ENCODE data around the gene TOM1L2.

DNA sequence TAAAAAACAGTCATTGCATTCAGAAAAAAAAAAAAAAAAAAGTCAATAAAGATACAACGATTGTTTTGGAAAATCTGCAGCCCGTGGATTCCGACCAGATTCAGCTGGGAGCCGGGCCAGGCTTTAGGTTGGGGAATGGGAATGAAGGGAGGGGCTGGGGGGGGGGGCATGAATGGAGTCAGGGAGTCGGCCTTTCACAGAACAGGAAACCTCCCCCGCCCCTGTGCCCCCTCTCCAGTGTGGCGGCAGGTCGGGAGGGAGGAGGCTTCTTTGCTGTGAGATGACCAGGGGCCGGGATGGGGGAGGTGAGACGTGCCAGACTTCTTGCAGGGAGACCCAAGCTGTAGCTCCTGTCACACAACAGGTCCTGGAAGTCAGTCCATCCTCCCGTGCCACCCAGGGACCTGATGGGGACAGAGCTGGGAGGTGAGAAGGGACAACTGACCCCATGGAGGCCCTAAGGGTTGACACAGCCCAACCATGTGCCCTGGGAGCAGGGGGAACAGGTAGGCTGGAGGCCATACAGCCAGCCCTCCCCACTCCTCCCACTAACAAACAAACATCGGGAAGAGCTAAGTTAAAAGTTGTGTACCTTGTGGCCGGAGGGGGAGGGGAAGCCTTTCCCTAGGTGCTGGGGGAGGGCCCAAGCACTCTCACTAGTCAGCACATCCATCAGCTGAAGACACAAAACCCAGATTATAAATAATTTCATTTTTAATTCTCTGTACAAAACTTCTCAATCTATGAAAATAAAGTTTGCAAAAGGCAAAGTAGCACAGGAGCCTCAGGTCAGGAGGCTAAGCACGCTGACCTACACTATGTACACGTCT, 160.6 kb downstream of the TOM1L2 start:
- TF ChIP-seq POLR2AphosphoS5 (IDR thresholded peaks at IDR 0.05; ENCODE audit: low read depth, low read length): no peak
- TF ChIP-seq, protein P1, sequence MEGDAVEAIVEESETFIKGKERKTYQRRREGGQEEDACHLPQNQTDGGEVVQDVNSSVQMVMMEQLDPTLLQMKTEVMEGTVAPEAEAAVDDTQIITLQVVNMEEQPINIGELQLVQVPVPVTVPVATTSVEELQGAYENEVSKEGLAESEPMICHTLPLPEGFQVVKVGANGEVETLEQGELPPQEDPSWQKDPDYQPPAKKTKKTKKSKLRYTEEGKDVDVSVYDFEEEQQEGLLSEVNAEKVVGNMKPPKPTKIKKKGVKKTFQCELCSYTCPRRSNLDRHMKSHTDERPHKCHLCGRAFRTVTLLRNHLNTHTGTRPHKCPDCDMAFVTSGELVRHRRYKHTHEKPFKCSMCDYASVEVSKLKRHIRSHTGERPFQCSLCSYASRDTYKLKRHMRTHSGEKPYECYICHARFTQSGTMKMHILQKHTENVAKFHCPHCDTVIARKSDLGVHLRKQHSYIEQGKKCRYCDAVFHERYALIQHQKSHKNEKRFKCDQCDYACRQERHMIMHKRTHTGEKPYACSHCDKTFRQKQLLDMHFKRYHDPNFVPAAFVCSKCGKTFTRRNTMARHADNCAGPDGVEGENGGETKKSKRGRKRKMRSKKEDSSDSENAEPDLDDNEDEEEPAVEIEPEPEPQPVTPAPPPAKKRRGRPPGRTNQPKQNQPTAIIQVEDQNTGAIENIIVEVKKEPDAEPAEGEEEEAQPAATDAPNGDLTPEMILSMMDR (IDR thresholded peaks at IDR 0.05): no peak
- TF ChIP-seq, protein P2, sequence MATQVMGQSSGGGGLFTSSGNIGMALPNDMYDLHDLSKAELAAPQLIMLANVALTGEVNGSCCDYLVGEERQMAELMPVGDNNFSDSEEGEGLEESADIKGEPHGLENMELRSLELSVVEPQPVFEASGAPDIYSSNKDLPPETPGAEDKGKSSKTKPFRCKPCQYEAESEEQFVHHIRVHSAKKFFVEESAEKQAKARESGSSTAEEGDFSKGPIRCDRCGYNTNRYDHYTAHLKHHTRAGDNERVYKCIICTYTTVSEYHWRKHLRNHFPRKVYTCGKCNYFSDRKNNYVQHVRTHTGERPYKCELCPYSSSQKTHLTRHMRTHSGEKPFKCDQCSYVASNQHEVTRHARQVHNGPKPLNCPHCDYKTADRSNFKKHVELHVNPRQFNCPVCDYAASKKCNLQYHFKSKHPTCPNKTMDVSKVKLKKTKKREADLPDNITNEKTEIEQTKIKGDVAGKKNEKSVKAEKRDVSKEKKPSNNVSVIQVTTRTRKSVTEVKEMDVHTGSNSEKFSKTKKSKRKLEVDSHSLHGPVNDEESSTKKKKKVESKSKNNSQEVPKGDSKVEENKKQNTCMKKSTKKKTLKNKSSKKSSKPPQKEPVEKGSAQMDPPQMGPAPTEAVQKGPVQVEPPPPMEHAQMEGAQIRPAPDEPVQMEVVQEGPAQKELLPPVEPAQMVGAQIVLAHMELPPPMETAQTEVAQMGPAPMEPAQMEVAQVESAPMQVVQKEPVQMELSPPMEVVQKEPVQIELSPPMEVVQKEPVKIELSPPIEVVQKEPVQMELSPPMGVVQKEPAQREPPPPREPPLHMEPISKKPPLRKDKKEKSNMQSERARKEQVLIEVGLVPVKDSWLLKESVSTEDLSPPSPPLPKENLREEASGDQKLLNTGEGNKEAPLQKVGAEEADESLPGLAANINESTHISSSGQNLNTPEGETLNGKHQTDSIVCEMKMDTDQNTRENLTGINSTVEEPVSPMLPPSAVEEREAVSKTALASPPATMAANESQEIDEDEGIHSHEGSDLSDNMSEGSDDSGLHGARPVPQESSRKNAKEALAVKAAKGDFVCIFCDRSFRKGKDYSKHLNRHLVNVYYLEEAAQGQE (IDR thresholded peaks at IDR 0.05; ENCODE audit: insufficient read depth in 1 of 2, low read depth in 2 of 2, low read length in 1 of 2): no peak

Data from Panc1 (cell line).